K562 (cell line): ENCODE data around the gene DCAF11. TPM values are rescaled to one million over a fixed set of nuclear protein-coding genes. Genes with fewer than 3 reads are reported as not detected.

ENCODE experiments used
- ATAC-seq: fragments of 200-7000 bp; cut with Tn5 transposase; 3 replicates; pipeline ENCODE4 v1.9.1; 2020; ENCODE audit warnings: moderate library complexity
- BruUV-seq: library from RNA; stranded (reverse); fragments of 400-500 nt; replicated peaks from 2 replicates; lab custom pipeline; 2021; lab: Mats Ljungman, UMichigan
- CTCF ChIA-PET: fragments of 300-600 bp; formaldehyde crosslinking; extraction: SDS; loops from one replicate; lab custom pipeline; 2021; ENCODE audit warnings: low intra/inter-chr PET ratio; lab: Yijun Ruan, JAX
- POLR2A ChIA-PET: fragments of 300-600, 350-650 bp; sonication (Branson Sonifier 250); formaldehyde crosslinking; extraction: SDS; loops from one replicate; lab custom pipeline; 2021; ENCODE audit warnings: antibody characterized with exemption, inconsistent platforms; lab: Yijun Ruan, JAX
- DNase-seq, 4 experiments: peaks; one replicate each; pipeline versions ENCODE4 v3.0.0 to v3.0.0-alpha.2; 2011 to 2018; ENCODE audit warnings: low spot score in 3 of 4, mixed read lengths in 3 of 4; ENCODE audit errors: extremely low read depth in 1 of 4
- FAIRE-seq: peaks from 2 replicates; lab custom pipeline; 2011; peaks lifted over from hg19 to GRCh38; lab: Jason Lieb, UNC
- H2AFZ ChIP-seq: 2 replicates; pipeline ENCODE4 v1.6.0; 2011; ENCODE audit warnings: low read depth, low read length, control low read depth, inconsistent platforms
- H3K27ac ChIP-seq: fragments of 200-600 bp; 3 replicates; pipeline ENCODE4 v1.8.0; 2011; ENCODE audit warnings: low read depth, mild to moderate bottlenecking, control low read depth, inconsistent platforms, low read length, moderate library complexity, mixed read lengths; ENCODE audit errors: extremely low read depth
- H3K27me3 ChIP-seq, 2 experiments: fragments of 300-600 bp in 1 of 2; 2 replicates in 1 of 2; 3 replicates in 1 of 2; pipeline versions ENCODE4 v1.6.0 to v1.8.0; 2011; ENCODE audit warnings: inconsistent platforms in 2 of 2, low read length in 2 of 2, mild to moderate bottlenecking in 1 of 2, mixed read lengths in 1 of 2, moderate library complexity in 1 of 2; ENCODE audit not compliant: control insufficient read depth in 2 of 2, insufficient read depth in 2 of 2
- H3K36me3 ChIP-seq: fragments of 300-600 bp; 3 replicates; pipeline ENCODE4 v1.8.0; 2011; ENCODE audit warnings: mild to moderate bottlenecking, low read length, inconsistent platforms; ENCODE audit not compliant: control insufficient read depth, insufficient read depth
- H3K4me1 ChIP-seq, 2 experiments: fragments of 200-600 bp in 1 of 2; replicated peaks in 1 of 2; 2 replicates in 1 of 2; 3 replicates in 1 of 2; pipeline versions ENCODE4 v1.5.1 to v1.8.0; 2011; ENCODE audit warnings: inconsistent platforms in 2 of 2, low read length in 2 of 2, mild to moderate bottlenecking in 1 of 2, mixed read lengths in 1 of 2, moderate library complexity in 1 of 2; ENCODE audit not compliant: control insufficient read depth in 2 of 2, insufficient read depth in 2 of 2
- H3K4me2 ChIP-seq: 2 replicates; pipeline ENCODE4 v1.6.1; 2011; ENCODE audit warnings: low read length, control low read depth, inconsistent platforms, mixed read lengths; ENCODE audit not compliant: insufficient read depth
- H3K4me3 ChIP-seq: fragments of 200-600 bp; sonication (generic), shearing (Covaris generic); 2 replicates; pipeline ENCODE4 v1.5.1; 2016; ENCODE audit warnings: control low read depth, inconsistent platforms
- H3K79me2 ChIP-seq: fragments of 200-600 bp; 3 replicates; pipeline ENCODE4 v1.8.0; 2011; ENCODE audit warnings: low read length, inconsistent platforms; ENCODE audit not compliant: control insufficient read depth, insufficient read depth
- H3K9ac ChIP-seq, 2 experiments: 2 replicates each; pipeline versions ENCODE4 v1.6.0 to v1.6.1; 2011; ENCODE audit warnings: low read depth in 2 of 2, low read length in 2 of 2, control low read depth in 1 of 2, inconsistent platforms in 1 of 2, mild to moderate bottlenecking in 1 of 2, mixed read lengths in 1 of 2; ENCODE audit not compliant: insufficient read depth in 1 of 2
- H3K9me1 ChIP-seq: one replicate; pipeline ENCODE4 v1.6.0; 2011; ENCODE audit warnings: inconsistent platforms, mild to moderate bottlenecking, low read length, moderate library complexity; ENCODE audit not compliant: control insufficient read depth, insufficient read depth
- H3K9me3 ChIP-seq: replicated peaks from 2 replicates; pipeline ENCODE4 v1.5.1; 2011; ENCODE audit warnings: low read depth, low read length, inconsistent platforms; ENCODE audit not compliant: control insufficient read depth, insufficient read depth
- H4K20me1 ChIP-seq: replicated peaks from 2 replicates; pipeline ENCODE4 v1.6.1; 2011; ENCODE audit warnings: low read length, inconsistent platforms, mixed read lengths; ENCODE audit not compliant: control insufficient read depth, insufficient read depth
- CREBBP ChIP-seq: IDR thresholded peaks from one replicate; pipeline ENCODE4 v1.6.1; 2012; ENCODE audit warnings: low read depth, mild to moderate bottlenecking, control low read depth, inconsistent platforms, low read length
- HMGN3 ChIP-seq: IDR thresholded peaks from 2 replicates; pipeline ENCODE4 v1.6.1; 2011; ENCODE audit warnings: borderline replicate concordance, low read depth, mild to moderate bottlenecking, mixed read lengths, low read length; ENCODE audit not compliant: insufficient read length; ENCODE audit errors: extremely low read depth
- ID3 ChIP-seq, 2 experiments: fragments of 250-450 bp in 1 of 2; fragments of 450-650 bp in 1 of 2; sonication (Bioruptor Pico) in 1 of 2; IDR thresholded peaks; 2 replicates each; pipeline versions ENCODE4 v1.6.1 to v1.8.0; 2016 to 2021; ENCODE audit warnings: mild to moderate bottlenecking in 2 of 2, moderate library complexity in 2 of 2, missing compliant biosample characterization in 1 of 2, missing genetic modification characterization in 1 of 2
- KLF16 ChIP-seq: IDR thresholded peaks from 2 replicates; pipeline ENCODE4 v1.6.1; 2016; ENCODE audit warnings: antibody characterized with exemption
- TAL1 ChIP-seq: fragments of 450-650 bp; IDR thresholded peaks from 2 replicates; pipeline ENCODE4 v1.6.1; 2016; ENCODE audit warnings: mild to moderate bottlenecking
- ZNF449 ChIP-seq: fragments of 250-450 bp; sonication (Bioruptor Pico); IDR thresholded peaks from 2 replicates; pipeline ENCODE4 v1.8.0; 2022; ENCODE audit warnings: moderate library complexity, mild to moderate bottlenecking, inconsistent platforms
- WGBS: fragments of 100-300 bp; shearing (Covaris generic); methylation state at CpG from one replicate; pipeline ENCODE4 v1.1.6; 2016; ENCODE audit warnings: low coverage, mixed read lengths; ENCODE audit not compliant: insufficient coverage; ENCODE audit errors: missing lambda C conversion rate; 5-methylcytosine and 5-hydroxymethylcytosine counted together
- in situ Hi-C: fragments of 300-500 bp; cut with MboI; formaldehyde crosslinking; loops from 4 replicates; pipeline ENCODE4 v1.15.0; 2018; ENCODE audit warnings: inconsistent platforms, mixed read lengths
- intact Hi-C: fragments of 100-400 bp; cut with micrococcal nuclease; formaldehyde crosslinking; loops from 2 replicates; pipeline ENCODE4 v1.14.2; 2022
- polyA plus RNA-seq, 8 experiments: library from polyadenylated mRNA; depleted of rRNA in 4 of 8; stranded (reverse) in 5 of 8; unstranded in 3 of 8; fragments of >200 nt; fragmentation: Nextera tagmentation in 2 of 8; fragmentation: Illumina TruSeq in 1 of 8; extraction: Ambion mirVana in 2 of 8; extraction: Trizol in 1 of 8; gene quantifications; 2 replicates each; pipeline versions ENCODE4 v1.2.1 to v1.2.3, GENCODE V29; 2011 to 2014; ENCODE audit warnings: inconsistent platforms in 1 of 8, missing spikeins in 1 of 8
- total RNA-seq, 7 experiments: library from RNA; depleted of rRNA in 6 of 7; stranded (reverse); fragments of >200 nt in 6 of 7; fragmentation: Illumina TruSeq in 2 of 7; extraction: Trizol in 2 of 7; gene quantifications; 2 replicates each; pipeline versions ENCODE4 v1.2.1 to v1.2.3, GENCODE V29; 2011 to 2021; ENCODE audit warnings: low replicate concordance in 1 of 7

Gene DCAF11
- total and polyA plus RNA-seq, 9 of the 15 experiments (the other 6 are each of a cell fraction or from before 2014, with no cell fraction given): 8.5 to 46.2 (median 36.4) TPM

GRCh38 chr14:24088095-24088494, 26.5 kb upstream of the DCAF11 start:
- Histone ChIP-seq H3K27ac (no peak overlapping the region), H3K27me3 (no peaks in the 10 kb centered on the region), H3K79me2 (no peaks in the 10 kb centered on the region), H3K36me3 (no peaks in the 10 kb centered on the region), H3K4me1 (peaks cover 0 to 5% of the 10 kb centered on the region in 2 experiments; a peak in 2 of 5 replicates), H3K4me3 (no peak overlapping the region), H3K9me1 (no peaks in the 10 kb centered on the region), H2AFZ (no peak overlapping the region), H3K4me2 (no peak overlapping the region), H3K9me3 (no peaks in the 10 kb centered on the region), H3K9ac (no peak overlapping the region), H4K20me1 (no peaks in the 10 kb centered on the region)
- FAIRE-seq: no peak
- 40% methylated on average over 2 of the region's 2 CpGs for WGBS
- ATAC-seq: no peak
- in situ Hi-C loops: loop anchor here (5.0 kb wide), 1 partner anchor 76 kb away; no protein-coding TSS in a partner anchor
- BruUV-seq: no TSS peak
- DNase-seq: no peak
- TF ChIP-seq TAL1: no peak
- no peak for TF ChIP-seq ID3 (CRISPR knock-in tag; IDR thresholded peaks at IDR 0.05)
- no peak for TF ChIP-seq ID3 (tag; IDR thresholded peaks at IDR 0.05)
- TF ChIP-seq KLF16: no peak
- no peak for TF ChIP-seq ZNF449
- no peak for TF ChIP-seq CREBBP
- TF ChIP-seq HMGN3: no peak
- POLR2A ChIA-PET: interaction anchor here (0.9 kb wide), 1 partner anchor 11 kb away, joined by 3 read pairs; no protein-coding TSS in a partner anchor
- intact Hi-C loops: no loop called here
- CTCF ChIA-PET: no interaction called here
